HCT116 (cell line): ENCODE data around the gene CACNA2D2. TPM values are rescaled to one million over a fixed set of nuclear protein-coding genes. Genes with fewer than 3 reads are reported as not detected.

ENCODE experiments used
- ATAC-seq: fragments of 200-7000 bp; cut with Tn5 transposase; 2 replicates; pipeline ENCODE4 v1.9.1; 2020; ENCODE audit warnings: mild to moderate bottlenecking, moderate library complexity
- BruUV-seq: library from RNA; stranded (reverse); fragments of 400-500 nt; replicated peaks from 2 replicates; lab custom pipeline; 2021; lab: Mats Ljungman, UMichigan
- CTCF ChIA-PET: fragments of 300-600 bp; sonication (Branson Sonifier 250); formaldehyde crosslinking; loops from one replicate; lab custom pipeline; 2021; ENCODE audit warnings: antibody characterized with exemption; lab: Charles Lee
- POLR2A ChIA-PET: fragments of 300-600, 350-600 bp; sonication (Branson Sonifier 250); formaldehyde crosslinking; loops from one replicate; lab custom pipeline; 2021; ENCODE audit warnings: antibody characterized with exemption; lab: Charles Lee
- RAD21 ChIA-PET, 2 experiments: fragments of 300-600 bp; sonication (Branson Sonifier 250); formaldehyde crosslinking; loops; one replicate each; lab custom pipeline; 2023; ENCODE audit warnings: low total read pairs in 2 of 2; ENCODE audit not compliant: uncharacterized antibody in 2 of 2, unreplicated experiment in 2 of 2, low non-redundant PET in 1 of 2; lab: Charles Lee
- DNase-seq: peaks from one replicate; pipeline ENCODE4 v3.0.0-alpha.2; 2010; ENCODE audit warnings: low read depth, low spot score
- H2AFZ ChIP-seq: fragments of 200-600 bp; shearing (Covaris generic), sonication (generic); 2 replicates; pipeline ENCODE4 v1.6.1; 2017; ENCODE audit warnings: low read depth, mixed run types, mixed read lengths, antibody characterized with exemption, low read length; ENCODE audit not compliant: poor library complexity, severe bottlenecking
- H3K27ac ChIP-seq: 2 replicates; pipeline ENCODE4 v1.5.1; 2012; ENCODE audit warnings: low read depth, low read length
- H3K27me3 ChIP-seq: fragments of 200-600 bp; sonication (generic); 2 replicates; pipeline ENCODE4 v1.6.1; 2016; ENCODE audit warnings: mixed run types, low read length, mixed read lengths; ENCODE audit not compliant: insufficient read depth
- H3K36me3 ChIP-seq, 2 experiments: fragments of 200-500 bp in 1 of 2; fragments of 200-600 bp in 1 of 2; sonication (Bioruptor generic) in 1 of 2; sonication (generic) in 1 of 2; 2 replicates each; pipeline versions ENCODE4 v1.5.1 to v1.6.1; 2014 to 2016; ENCODE audit warnings: low read length in 2 of 2, inconsistent platforms in 1 of 2, mixed read lengths in 1 of 2, mixed run types in 1 of 2; ENCODE audit not compliant: insufficient read depth in 2 of 2, control insufficient read depth in 1 of 2
- H3K4me1 ChIP-seq, 2 experiments: fragments of 200-600 bp in 1 of 2; sonication (generic) in 1 of 2; 2 replicates each; pipeline versions ENCODE4 v1.5.1 to v1.6.1; 2012 to 2017; ENCODE audit warnings: low read length in 2 of 2, inconsistent platforms in 1 of 2, mild to moderate bottlenecking in 1 of 2, mixed read lengths in 1 of 2, mixed run types in 1 of 2, moderate library complexity in 1 of 2; ENCODE audit not compliant: insufficient read depth in 2 of 2, control insufficient read depth in 1 of 2
- H3K4me2 ChIP-seq: fragments of 200-600 bp; sonication (generic); 2 replicates; pipeline ENCODE4 v1.6.1; 2017; ENCODE audit warnings: mixed run types, low read length, mixed read lengths
- H3K4me3 ChIP-seq, 2 experiments: fragments of 200-600 bp in 1 of 2; sonication (generic) in 1 of 2; replicated peaks in 1 of 2; 2 replicates each; pipeline ENCODE4 v1.5.1; 2011 to 2016; ENCODE audit warnings: low read length in 2 of 2, control low read depth in 1 of 2, low read depth in 1 of 2, mild to moderate bottlenecking in 1 of 2, mixed read lengths in 1 of 2, mixed run types in 1 of 2
- H3K79me2 ChIP-seq: fragments of 200-600 bp; sonication (generic); 2 replicates; pipeline ENCODE4 v1.6.1; 2017; ENCODE audit warnings: mild to moderate bottlenecking, mixed run types, low read length, moderate library complexity, mixed read lengths; ENCODE audit not compliant: insufficient read depth
- H3K9ac ChIP-seq: fragments of 200-600 bp; sonication (generic); 2 replicates; pipeline ENCODE4 v1.6.1; 2016; ENCODE audit warnings: low read length, mixed read lengths
- H3K9me2 ChIP-seq: fragments of 200-600 bp; sonication (generic), shearing (Covaris generic); 2 replicates; pipeline ENCODE4 v1.6.1; 2017; ENCODE audit warnings: mixed run types, mild to moderate bottlenecking, moderate library complexity; ENCODE audit not compliant: insufficient read depth
- H3K9me3 ChIP-seq, 2 experiments: fragments of 200-500 bp in 1 of 2; fragments of 200-600 bp in 1 of 2; sonication (Bioruptor generic) in 1 of 2; sonication (generic) in 1 of 2; 2 replicates each; pipeline ENCODE4 v1.6.1; 2014 to 2017; ENCODE audit warnings: low read length in 2 of 2, mixed read lengths in 2 of 2, inconsistent platforms in 1 of 2, low read depth in 1 of 2, mild to moderate bottlenecking in 1 of 2, mixed run types in 1 of 2, moderate library complexity in 1 of 2; ENCODE audit not compliant: control insufficient read depth in 1 of 2, insufficient read depth in 1 of 2
- H4K20me1 ChIP-seq: fragments of 200-600 bp; sonication (generic), shearing (Covaris generic); 2 replicates; pipeline ENCODE4 v1.6.1; 2017; ENCODE audit warnings: mixed run types, mild to moderate bottlenecking, moderate library complexity; ENCODE audit not compliant: insufficient read depth
- EZH2 ChIP-seq: fragments of 200-600 bp; sonication (generic); IDR thresholded peaks from 2 replicates; pipeline ENCODE4 v1.6.1; 2017; ENCODE audit warnings: antibody characterized with exemption, mixed run types
- JUND ChIP-seq: IDR thresholded peaks from 2 replicates; pipeline ENCODE4 v1.6.1; 2012
- POLR2A ChIP-seq: IDR thresholded peaks from 2 replicates; pipeline ENCODE4 v1.7.0; 2011; ENCODE audit warnings: borderline replicate concordance; ENCODE audit not compliant: insufficient read depth, insufficient read length; ENCODE audit errors: extremely low read depth
- RAD21 ChIP-seq: IDR thresholded peaks from 2 replicates; pipeline ENCODE4 v1.6.1; 2012; ENCODE audit warnings: low read depth, mild to moderate bottlenecking
- SRF ChIP-seq: IDR thresholded peaks from 2 replicates; pipeline ENCODE4 v1.6.1; 2012; ENCODE audit warnings: low read depth
- ZFX ChIP-seq: fragments of 450-650 bp; IDR thresholded peaks from 2 replicates; pipeline ENCODE4 v1.6.1; 2017
- intact Hi-C: fragments of 100-400 bp; cut with micrococcal nuclease; formaldehyde crosslinking; loops from 2 replicates; pipeline ENCODE4 v1.10.0; 2022
- total RNA-seq: library from RNA; stranded (reverse); gene quantifications from one replicate; pipeline ENCODE4 v1.2.1, GENCODE V29; 2021; ENCODE audit not compliant: unreplicated experiment
- TF ChIP-seq, protein P1 (sequence below): IDR thresholded peaks from 2 replicates; pipeline ENCODE4 v1.6.1; 2012
- TF ChIP-seq, protein P2 (sequence below): IDR thresholded peaks from 2 replicates; pipeline ENCODE4 v1.6.1; 2011; ENCODE audit warnings: mild to moderate bottlenecking, low read length, moderate library complexity; ENCODE audit not compliant: insufficient replicate concordance; ENCODE audit errors: extremely low read depth
- TF ChIP-seq, protein P3 (sequence below): IDR thresholded peaks from 2 replicates; pipeline ENCODE4 v1.6.1; 2012; ENCODE audit warnings: low read depth
- TF ChIP-seq, protein P4 (sequence below): IDR thresholded peaks from 2 replicates; pipeline ENCODE4 v1.6.1; 2012

CACNA2D2 gene
- total RNA-seq, 1 experiment from 2014 or later, result 10.2 TPM

DNA sequence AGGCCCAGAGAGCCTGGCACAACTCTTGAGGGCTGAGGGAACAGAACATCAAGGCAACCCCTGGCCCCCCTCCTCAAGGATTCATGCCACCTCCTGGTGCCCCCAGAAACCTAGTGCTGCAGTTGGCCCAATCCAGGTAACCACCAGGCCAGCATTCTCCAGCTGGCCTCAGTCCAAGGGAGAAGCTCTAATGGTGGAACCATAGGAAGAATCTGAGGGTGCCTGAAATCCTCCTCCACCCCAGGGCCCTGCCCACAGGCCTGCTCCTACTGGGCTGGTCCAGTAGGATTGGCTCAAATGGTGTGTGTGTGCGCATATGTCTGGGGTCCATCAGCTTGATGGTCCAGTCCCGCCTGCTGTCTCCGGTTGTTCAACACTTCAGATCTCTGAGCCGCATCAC, 188.6 kb downstream of the CACNA2D2 start:
- ChIA-PET RAD21 (no interaction called here), CTCF (no interaction called here), POLR2A (interaction anchor here (1.6 to 2.1 kb wide), 3 partner anchors 12 to 23 kb away, joined by 5 to 8 read pairs (median 5); partner anchors contain the start of genes HYAL1, HYAL3, IFRD2 and NAA80)
- Histone ChIP-seq H3K4me3 (no peak overlapping the region), H3K4me1 (peaks cover 55 to 74% of the 10 kb centered on the region in 2 experiments), H3K27me3 (no peaks in the 10 kb centered on the region), H3K9me3 (no peaks in the 10 kb centered on the region), H4K20me1 (no peaks in the 10 kb centered on the region), H3K9me2 (no peaks in the 10 kb centered on the region), H3K9ac (no peak overlapping the region), H3K27ac (no peak overlapping the region), H3K79me2 (peaks cover 39% of the 10 kb centered on the region), H3K4me2 (0 out of 2 replicates have a peak overlapping the region, but pooled peaks have one; percentile 92), H2AFZ (no peak overlapping the region), H3K36me3 (peaks cover 2 to 17% of the 10 kb centered on the region in 2 experiments; a peak in 1 of 4 replicates)
- intact Hi-C loops, result no loop called here
- no TSS peak for BruUV-seq
- TF ChIP-seq, protein P1, sequence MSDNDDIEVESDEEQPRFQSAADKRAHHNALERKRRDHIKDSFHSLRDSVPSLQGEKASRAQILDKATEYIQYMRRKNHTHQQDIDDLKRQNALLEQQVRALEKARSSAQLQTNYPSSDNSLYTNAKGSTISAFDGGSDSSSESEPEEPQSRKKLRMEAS, result no peak
- no peak for TF ChIP-seq RAD21
- TF ChIP-seq JUND, result no peak
- TF ChIP-seq, protein P2, sequence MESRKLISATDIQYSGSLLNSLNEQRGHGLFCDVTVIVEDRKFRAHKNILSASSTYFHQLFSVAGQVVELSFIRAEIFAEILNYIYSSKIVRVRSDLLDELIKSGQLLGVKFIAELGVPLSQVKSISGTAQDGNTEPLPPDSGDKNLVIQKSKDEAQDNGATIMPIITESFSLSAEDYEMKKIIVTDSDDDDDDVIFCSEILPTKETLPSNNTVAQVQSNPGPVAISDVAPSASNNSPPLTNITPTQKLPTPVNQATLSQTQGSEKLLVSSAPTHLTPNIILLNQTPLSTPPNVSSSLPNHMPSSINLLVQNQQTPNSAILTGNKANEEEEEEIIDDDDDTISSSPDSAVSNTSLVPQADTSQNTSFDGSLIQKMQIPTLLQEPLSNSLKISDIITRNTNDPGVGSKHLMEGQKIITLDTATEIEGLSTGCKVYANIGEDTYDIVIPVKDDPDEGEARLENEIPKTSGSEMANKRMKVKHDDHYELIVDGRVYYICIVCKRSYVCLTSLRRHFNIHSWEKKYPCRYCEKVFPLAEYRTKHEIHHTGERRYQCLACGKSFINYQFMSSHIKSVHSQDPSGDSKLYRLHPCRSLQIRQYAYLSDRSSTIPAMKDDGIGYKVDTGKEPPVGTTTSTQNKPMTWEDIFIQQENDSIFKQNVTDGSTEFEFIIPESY, result no peak
- TF ChIP-seq ZFX, result no peak
- DNase-seq (no peak), ATAC-seq (no peak)

DNA sequence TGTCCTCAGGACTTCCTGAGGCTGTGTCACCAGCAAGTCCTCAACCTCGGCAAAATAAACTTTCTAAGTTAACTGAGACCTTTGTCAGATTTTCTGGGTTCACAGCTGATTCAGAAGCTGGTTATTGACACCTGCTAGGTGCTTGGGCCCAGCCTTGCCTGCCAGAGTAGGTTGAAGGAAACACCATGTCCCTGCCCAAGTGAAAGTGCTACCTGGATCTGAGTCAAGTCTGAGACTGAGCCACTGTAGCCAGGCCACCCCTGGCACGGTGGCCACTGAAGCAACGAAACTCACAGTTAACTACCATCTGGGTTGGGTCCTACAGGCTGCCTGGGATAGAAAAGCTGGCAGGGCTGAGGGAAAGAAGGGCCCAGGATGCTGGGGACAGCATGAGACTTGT, 189.1 kb downstream of the CACNA2D2 start:
- Histone ChIP-seq H4K20me1 (no peaks in the 10 kb centered on the region), H3K27ac (no peak overlapping the region; the same call in 1 of the 2 replicates), H3K4me2 (no peak overlapping the region), H3K4me1 (peaks cover 55 to 74% of the 10 kb centered on the region in 2 experiments), H2AFZ (no peak overlapping the region), H3K9ac (no peak overlapping the region), H3K79me2 (peaks cover 34% of the 10 kb centered on the region), H3K9me2 (no peaks in the 10 kb centered on the region), H3K9me3 (no peaks in the 10 kb centered on the region), H3K27me3 (no peaks in the 10 kb centered on the region), H3K36me3 (peaks cover 1 to 16% of the 10 kb centered on the region in 2 experiments; a peak in 1 of 4 replicates), H3K4me3 (no peak overlapping the region)
- DNase-seq (no peak), ATAC-seq (no peak)
- BruUV-seq, result no TSS peak
- ChIA-PET RAD21 (no interaction called here), POLR2A (interaction anchor here (1.6 to 1.9 kb wide), 2 partner anchors 11 to 15 kb away, joined by 5 to 8 read pairs; partner anchors contain the start of genes HYAL1, HYAL3 and NAA80), CTCF (interaction anchor here (1.0 kb wide), 1 partner anchor 10 kb away, joined by 3 read pairs; no protein-coding TSS in a partner anchor)
- intact Hi-C loops, result no loop called here
- TF ChIP-seq EZH2 (no peak), POLR2A (no peak), SRF (no peak)
- TF ChIP-seq, protein P3, sequence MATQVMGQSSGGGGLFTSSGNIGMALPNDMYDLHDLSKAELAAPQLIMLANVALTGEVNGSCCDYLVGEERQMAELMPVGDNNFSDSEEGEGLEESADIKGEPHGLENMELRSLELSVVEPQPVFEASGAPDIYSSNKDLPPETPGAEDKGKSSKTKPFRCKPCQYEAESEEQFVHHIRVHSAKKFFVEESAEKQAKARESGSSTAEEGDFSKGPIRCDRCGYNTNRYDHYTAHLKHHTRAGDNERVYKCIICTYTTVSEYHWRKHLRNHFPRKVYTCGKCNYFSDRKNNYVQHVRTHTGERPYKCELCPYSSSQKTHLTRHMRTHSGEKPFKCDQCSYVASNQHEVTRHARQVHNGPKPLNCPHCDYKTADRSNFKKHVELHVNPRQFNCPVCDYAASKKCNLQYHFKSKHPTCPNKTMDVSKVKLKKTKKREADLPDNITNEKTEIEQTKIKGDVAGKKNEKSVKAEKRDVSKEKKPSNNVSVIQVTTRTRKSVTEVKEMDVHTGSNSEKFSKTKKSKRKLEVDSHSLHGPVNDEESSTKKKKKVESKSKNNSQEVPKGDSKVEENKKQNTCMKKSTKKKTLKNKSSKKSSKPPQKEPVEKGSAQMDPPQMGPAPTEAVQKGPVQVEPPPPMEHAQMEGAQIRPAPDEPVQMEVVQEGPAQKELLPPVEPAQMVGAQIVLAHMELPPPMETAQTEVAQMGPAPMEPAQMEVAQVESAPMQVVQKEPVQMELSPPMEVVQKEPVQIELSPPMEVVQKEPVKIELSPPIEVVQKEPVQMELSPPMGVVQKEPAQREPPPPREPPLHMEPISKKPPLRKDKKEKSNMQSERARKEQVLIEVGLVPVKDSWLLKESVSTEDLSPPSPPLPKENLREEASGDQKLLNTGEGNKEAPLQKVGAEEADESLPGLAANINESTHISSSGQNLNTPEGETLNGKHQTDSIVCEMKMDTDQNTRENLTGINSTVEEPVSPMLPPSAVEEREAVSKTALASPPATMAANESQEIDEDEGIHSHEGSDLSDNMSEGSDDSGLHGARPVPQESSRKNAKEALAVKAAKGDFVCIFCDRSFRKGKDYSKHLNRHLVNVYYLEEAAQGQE, result no peak
- TF ChIP-seq, protein P4, sequence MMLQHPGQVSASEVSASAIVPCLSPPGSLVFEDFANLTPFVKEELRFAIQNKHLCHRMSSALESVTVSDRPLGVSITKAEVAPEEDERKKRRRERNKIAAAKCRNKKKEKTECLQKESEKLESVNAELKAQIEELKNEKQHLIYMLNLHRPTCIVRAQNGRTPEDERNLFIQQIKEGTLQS, result no peak
